ENCODE results near the gene ERC1. TPM values are rescaled to one million over a fixed set of nuclear protein-coding genes. Genes with fewer than 3 reads are reported as not detected.

The ERC1 gene
- total RNA-seq, 1 experiment from 2014 or later, result 40.4 TPM

DNA sequence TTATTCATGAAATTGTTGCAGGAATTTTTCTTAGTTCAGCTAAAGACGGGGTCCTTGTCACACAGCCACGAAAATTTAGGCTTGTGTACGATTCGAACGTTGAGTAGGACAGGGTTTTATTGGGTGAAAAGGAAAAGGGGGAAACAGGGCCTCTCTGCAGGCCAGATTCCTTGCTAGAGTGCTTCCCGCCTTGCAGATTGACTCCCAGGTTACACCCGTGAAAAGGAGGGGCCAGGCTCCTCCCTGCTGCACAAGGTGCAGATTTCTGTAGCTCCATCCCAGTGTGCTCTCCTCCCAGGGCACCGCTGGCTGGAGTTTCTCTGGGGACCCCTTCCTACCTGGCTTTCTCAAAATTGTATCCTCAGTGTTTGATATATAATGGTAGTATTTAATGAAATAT lies 221.5 kb downstream of the ERC1 start:
- TF ChIP-seq, protein P1, sequence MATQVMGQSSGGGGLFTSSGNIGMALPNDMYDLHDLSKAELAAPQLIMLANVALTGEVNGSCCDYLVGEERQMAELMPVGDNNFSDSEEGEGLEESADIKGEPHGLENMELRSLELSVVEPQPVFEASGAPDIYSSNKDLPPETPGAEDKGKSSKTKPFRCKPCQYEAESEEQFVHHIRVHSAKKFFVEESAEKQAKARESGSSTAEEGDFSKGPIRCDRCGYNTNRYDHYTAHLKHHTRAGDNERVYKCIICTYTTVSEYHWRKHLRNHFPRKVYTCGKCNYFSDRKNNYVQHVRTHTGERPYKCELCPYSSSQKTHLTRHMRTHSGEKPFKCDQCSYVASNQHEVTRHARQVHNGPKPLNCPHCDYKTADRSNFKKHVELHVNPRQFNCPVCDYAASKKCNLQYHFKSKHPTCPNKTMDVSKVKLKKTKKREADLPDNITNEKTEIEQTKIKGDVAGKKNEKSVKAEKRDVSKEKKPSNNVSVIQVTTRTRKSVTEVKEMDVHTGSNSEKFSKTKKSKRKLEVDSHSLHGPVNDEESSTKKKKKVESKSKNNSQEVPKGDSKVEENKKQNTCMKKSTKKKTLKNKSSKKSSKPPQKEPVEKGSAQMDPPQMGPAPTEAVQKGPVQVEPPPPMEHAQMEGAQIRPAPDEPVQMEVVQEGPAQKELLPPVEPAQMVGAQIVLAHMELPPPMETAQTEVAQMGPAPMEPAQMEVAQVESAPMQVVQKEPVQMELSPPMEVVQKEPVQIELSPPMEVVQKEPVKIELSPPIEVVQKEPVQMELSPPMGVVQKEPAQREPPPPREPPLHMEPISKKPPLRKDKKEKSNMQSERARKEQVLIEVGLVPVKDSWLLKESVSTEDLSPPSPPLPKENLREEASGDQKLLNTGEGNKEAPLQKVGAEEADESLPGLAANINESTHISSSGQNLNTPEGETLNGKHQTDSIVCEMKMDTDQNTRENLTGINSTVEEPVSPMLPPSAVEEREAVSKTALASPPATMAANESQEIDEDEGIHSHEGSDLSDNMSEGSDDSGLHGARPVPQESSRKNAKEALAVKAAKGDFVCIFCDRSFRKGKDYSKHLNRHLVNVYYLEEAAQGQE (IDR thresholded peaks at IDR 0.05; ENCODE audit: insufficient read depth in 1 of 2, low read depth in 2 of 2, low read length in 1 of 2), result no peak
- TF ChIP-seq SIN3A (IDR thresholded peaks at IDR 0.05; ENCODE audit: borderline replicate concordance, insufficient read depth, low read depth, low read length) (no peak), POLR2AphosphoS5 (IDR thresholded peaks at IDR 0.05; ENCODE audit: low read depth, low read length) (no peak)
- TF ChIP-seq, protein P2, sequence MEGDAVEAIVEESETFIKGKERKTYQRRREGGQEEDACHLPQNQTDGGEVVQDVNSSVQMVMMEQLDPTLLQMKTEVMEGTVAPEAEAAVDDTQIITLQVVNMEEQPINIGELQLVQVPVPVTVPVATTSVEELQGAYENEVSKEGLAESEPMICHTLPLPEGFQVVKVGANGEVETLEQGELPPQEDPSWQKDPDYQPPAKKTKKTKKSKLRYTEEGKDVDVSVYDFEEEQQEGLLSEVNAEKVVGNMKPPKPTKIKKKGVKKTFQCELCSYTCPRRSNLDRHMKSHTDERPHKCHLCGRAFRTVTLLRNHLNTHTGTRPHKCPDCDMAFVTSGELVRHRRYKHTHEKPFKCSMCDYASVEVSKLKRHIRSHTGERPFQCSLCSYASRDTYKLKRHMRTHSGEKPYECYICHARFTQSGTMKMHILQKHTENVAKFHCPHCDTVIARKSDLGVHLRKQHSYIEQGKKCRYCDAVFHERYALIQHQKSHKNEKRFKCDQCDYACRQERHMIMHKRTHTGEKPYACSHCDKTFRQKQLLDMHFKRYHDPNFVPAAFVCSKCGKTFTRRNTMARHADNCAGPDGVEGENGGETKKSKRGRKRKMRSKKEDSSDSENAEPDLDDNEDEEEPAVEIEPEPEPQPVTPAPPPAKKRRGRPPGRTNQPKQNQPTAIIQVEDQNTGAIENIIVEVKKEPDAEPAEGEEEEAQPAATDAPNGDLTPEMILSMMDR (IDR thresholded peaks at IDR 0.05), result no peak
- DNase-seq (ENCODE audit: low read depth, low spot score) (no peak), ATAC-seq (no peak)
- Histone ChIP-seq H3K27ac (ENCODE audit: low read length) (no peak overlapping the region), H3K27me3 (ENCODE audit: control insufficient read depth, insufficient read depth, low read length) (no peaks in the 10 kb centered on the region), H3K4me1 (ENCODE audit: control insufficient read depth, insufficient read depth, low read length) (peaks cover 8% of the 10 kb centered on the region), H3K9me3 (ENCODE audit: control insufficient read depth, insufficient read depth, low read depth, low read length) (no peaks in the 10 kb centered on the region), H3K4me3 (ENCODE audit: low read depth in 2 of 2, low read length in 2 of 2) (no peak overlapping the region), H3K36me3 (ENCODE audit: control insufficient read depth, insufficient read depth, low read length) (no peaks in the 10 kb centered on the region)
- intact Hi-C loops (cut with micrococcal nuclease; ENCODE audit: unreplicated experiment) (no loop called here), in situ Hi-C loops (cut with HindIII; ENCODE audit: low pct_unique_long_range_greater_than_20kb, low sequenced_read_pairs) (no loop called here)
- ChIA-PET CTCF (no interaction called here), POLR2A (no interaction called here)
- no TSS peak for BruUV-seq (replicated peaks)

DNA sequence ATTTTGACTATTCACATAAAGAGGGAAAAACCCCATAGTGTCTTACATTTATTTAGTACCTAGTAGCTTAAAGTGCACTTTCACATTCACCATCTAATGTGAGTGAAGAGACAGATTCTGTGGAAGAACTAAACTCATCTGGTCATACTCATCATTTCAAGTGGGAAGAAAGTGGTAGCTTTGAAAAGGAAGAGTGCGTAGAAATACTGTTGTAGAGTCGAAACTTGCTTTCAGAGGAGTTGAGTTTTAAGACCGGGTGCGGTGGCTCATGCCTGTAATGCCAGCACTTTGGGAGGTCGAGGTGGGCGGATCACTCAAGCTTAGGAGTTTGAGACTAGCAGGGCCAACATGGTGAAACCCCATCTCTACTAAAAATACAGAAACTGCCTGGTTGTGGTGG lies 222.2 kb downstream of the ERC1 start:
- CTCF ChIA-PET, result no interaction called here
- peaks cover 13% of the 10 kb centered on the region for H3K4me1 ChIP-seq (ENCODE audit: control insufficient read depth, insufficient read depth, low read length)

More for the DNA sequence above, 222.2 kb downstream of the ERC1 start:
- H3K36me3 ChIP-seq (ENCODE audit: control insufficient read depth, insufficient read depth, low read length), result no peaks in the 10 kb centered on the region
- no peak overlapping the region for H3K27ac ChIP-seq (ENCODE audit: low read length)
- DNase-seq (ENCODE audit: low read depth, low spot score) (no peak), ATAC-seq (no peak)
- no peaks in the 10 kb centered on the region for H3K27me3 ChIP-seq (ENCODE audit: control insufficient read depth, insufficient read depth, low read length)
- TF ChIP-seq SIN3A (IDR thresholded peaks at IDR 0.05; ENCODE audit: borderline replicate concordance, insufficient read depth, low read depth, low read length) (no peak), POLR2AphosphoS5 (IDR thresholded peaks at IDR 0.05; ENCODE audit: low read depth, low read length) (no peak), TCF7L2 (IDR thresholded peaks at IDR 0.05; ENCODE audit: low read depth, low read length) (no peak)
- TF ChIP-seq, protein P1 (IDR thresholded peaks at IDR 0.05; ENCODE audit: insufficient read depth in 1 of 2, low read depth in 2 of 2, low read length in 1 of 2), result no peak
- TF ChIP-seq, protein P2 (IDR thresholded peaks at IDR 0.05), result no peak
- H3K4me3 ChIP-seq (ENCODE audit: low read depth in 2 of 2, low read length in 2 of 2), result no peak overlapping the region
- intact Hi-C loops (cut with micrococcal nuclease; ENCODE audit: unreplicated experiment) (no loop called here), in situ Hi-C loops (cut with HindIII; ENCODE audit: low pct_unique_long_range_greater_than_20kb, low sequenced_read_pairs) (no loop called here)
- POLR2A ChIA-PET, result no interaction called here
- no TSS peak for BruUV-seq (replicated peaks)
- no peaks in the 10 kb centered on the region for H3K9me3 ChIP-seq (ENCODE audit: control insufficient read depth, insufficient read depth, low read depth, low read length)
